Retinal pigment epithelial cell (primary cell): ENCODE data around the gene FZD1.

Experiments used
- DNase-seq: peaks from one replicate; pipeline ENCODE4 v3.0.0-alpha.2; 2010; ENCODE audit warnings: low read depth
- H3K4me3 ChIP-seq: 2 replicates; pipeline ENCODE4 v1.5.1; 2011; ENCODE audit warnings: mild to moderate bottlenecking, low read length, control low read depth, moderate library complexity
- TF ChIP-seq, protein P1 (sequence below): conservative IDR thresholded peaks from 2 replicates; pipeline ENCODE4 v1.5.1; 2011; ENCODE audit warnings: low read depth, low read length, control low read depth, inconsistent platforms

The FZD1 gene

DNA sequence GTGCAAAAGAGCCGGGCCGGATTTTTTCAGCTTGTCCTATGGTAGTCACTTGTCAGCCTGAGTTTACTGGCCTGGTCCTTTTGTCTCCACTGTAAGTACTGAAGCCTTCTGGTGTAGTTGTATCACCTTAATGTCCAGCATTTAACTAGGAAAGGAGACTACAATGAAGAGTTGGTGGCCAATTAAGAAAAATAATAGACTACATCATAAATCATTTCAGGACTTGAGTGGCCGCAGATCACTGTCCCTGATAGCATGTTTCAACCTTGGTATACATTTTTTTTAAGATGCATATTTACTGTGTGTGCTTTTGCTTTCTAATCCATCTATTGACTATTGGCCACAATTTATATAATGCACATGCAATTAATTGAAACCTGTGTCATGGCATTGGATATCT lies 6.1 kb downstream of the FZD1 start:
- TF ChIP-seq, protein P1, sequence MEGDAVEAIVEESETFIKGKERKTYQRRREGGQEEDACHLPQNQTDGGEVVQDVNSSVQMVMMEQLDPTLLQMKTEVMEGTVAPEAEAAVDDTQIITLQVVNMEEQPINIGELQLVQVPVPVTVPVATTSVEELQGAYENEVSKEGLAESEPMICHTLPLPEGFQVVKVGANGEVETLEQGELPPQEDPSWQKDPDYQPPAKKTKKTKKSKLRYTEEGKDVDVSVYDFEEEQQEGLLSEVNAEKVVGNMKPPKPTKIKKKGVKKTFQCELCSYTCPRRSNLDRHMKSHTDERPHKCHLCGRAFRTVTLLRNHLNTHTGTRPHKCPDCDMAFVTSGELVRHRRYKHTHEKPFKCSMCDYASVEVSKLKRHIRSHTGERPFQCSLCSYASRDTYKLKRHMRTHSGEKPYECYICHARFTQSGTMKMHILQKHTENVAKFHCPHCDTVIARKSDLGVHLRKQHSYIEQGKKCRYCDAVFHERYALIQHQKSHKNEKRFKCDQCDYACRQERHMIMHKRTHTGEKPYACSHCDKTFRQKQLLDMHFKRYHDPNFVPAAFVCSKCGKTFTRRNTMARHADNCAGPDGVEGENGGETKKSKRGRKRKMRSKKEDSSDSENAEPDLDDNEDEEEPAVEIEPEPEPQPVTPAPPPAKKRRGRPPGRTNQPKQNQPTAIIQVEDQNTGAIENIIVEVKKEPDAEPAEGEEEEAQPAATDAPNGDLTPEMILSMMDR, result no peak
- DNase-seq, result no peak
- H3K4me3 ChIP-seq, result no peak overlapping the region

- H3K4me3 ChIP-seq, result no peak overlapping the region
- TF ChIP-seq, protein P1, result no peak
- no peak for DNase-seq
These were observed 12.7 kb downstream of the FZD1 start for GRCh38 chr7:91276909-91277308.

DNA sequence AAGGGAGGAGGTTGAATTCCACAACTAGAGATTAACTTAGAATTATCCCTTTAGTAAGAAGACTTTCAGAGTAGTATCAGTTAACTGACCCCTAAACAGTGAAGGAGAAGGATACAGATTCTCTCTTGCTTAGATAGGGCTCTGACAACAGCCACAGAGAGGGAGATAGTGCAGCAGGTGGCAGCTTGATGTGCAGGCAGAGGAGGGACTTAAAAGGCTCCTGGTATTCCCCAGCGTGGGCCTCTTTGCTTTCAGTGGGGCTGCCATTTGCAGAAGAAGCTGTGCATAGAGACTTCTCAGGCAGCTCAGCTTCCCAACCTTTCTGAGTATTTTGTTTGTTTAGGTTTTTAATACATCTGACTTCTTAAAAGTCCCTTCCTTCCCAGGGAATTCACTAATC lies 16.0 kb downstream of the FZD1 start:
- DNase-seq, result no peak
- no peak overlapping the region for H3K4me3 ChIP-seq
- TF ChIP-seq, protein P1, result no peak

GRCh38 chr7:91280604-91281003 lies 16.4 kb downstream of the FZD1 start:
- TF ChIP-seq, protein P1, result no peak
- no peak overlapping the region for H3K4me3 ChIP-seq
- no peak for DNase-seq

DNA sequence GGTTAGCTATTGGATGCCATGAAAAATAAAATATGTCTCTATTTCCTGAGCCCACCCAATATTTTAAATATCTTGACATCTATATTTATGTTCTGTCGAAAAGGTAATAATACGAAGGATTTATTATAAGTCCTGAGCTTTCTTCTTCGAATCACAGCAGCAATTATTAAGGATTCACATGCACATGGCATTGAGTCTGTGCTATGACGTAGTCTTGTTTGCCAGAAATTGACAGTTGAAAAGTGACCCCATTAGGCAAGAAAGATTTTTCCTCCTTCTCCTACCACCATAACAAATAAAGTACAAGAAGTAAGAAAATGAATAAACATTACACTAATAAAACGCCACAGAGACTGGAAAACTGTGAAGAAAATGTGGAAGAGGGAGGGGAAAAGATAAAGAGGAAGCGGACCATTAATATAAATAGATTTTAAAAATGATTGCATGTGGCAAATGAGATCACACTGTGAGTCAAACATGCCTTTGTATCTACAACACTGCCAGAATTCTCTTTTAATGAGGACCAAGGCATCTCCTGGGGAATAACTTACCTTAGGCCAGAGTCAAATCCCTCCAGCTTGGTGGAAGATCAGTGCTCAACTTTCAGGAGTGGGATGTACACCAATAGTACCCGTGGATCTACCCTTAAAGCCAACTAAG lies 21.6 kb downstream of the FZD1 start:
- no peak for DNase-seq
- H3K4me3 ChIP-seq, result no peak overlapping the region
- TF ChIP-seq, protein P1, result no peak

GRCh38 chr7:91286432-91286831 lies 22.2 kb downstream of the FZD1 start:
- no peak for DNase-seq
- no peak overlapping the region for H3K4me3 ChIP-seq
- TF ChIP-seq, protein P1, result no peak

DNA sequence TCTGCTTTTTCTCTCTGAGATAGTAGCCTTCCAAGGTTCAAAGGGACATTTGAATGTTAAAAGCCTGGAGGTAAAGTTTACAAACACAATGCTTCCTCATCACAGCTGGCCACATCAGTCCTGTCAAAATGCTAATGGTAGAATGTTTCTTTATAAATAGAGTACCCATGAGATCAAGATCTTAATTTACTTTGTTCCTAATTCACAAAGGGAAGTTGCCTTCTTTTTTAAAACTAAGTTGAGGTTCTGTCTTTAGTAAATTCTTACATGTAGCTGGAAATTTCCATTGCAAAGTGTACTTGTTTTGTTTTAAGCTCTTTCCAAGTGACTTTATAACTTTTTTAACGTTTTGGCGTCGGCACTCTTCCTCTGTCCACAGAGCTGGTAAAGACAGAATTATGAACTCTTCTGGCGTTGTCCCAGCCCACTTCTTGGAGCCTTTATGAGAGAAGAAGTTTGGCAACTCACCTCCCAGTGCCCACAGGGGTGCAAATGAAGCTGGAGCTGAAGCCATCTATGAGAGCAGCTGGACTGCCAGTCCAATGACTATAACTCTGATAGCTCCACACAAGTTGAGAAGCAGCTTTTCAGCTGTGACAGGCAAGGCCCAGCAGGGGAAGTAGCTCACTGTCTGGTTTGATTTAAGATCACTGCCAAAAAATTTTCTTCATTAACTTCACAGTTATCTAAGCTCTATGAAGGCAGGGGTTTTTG lies 23.3 kb downstream of the FZD1 start:
- no peak overlapping the region for H3K4me3 ChIP-seq
- TF ChIP-seq, protein P1, result no peak
- no peak for DNase-seq
